MM.1S (cell line): ENCODE data around the gene MUC4.

Experiments
- DNase-seq: peaks from one replicate; pipeline ENCODE4 v3.0.0-alpha.2; 2015
- H2AFZ ChIP-seq: fragments of 300-600 bp; sonication (generic); 2 replicates; pipeline ENCODE4 v1.6.0; 2016; ENCODE audit warnings: antibody characterized with exemption, low read length
- H3F3A ChIP-seq: fragments of 300-600 bp; sonication (generic); 2 replicates; pipeline ENCODE4 v1.6.1; 2016; ENCODE audit warnings: mild to moderate bottlenecking, antibody characterized with exemption, low read length, moderate library complexity, mixed read lengths; ENCODE audit not compliant: insufficient read depth
- H3K27ac ChIP-seq: fragments of 300-600 bp; sonication (generic); 2 replicates; pipeline ENCODE4 v1.5.1; 2016; ENCODE audit warnings: mild to moderate bottlenecking, low read length
- H3K27me3 ChIP-seq: fragments of 300-600 bp; sonication (generic); replicated peaks from 2 replicates; pipeline ENCODE4 v1.6.0; 2016; ENCODE audit warnings: low read length; ENCODE audit not compliant: insufficient read depth
- H3K36me3 ChIP-seq: fragments of 300-600 bp; sonication (generic); replicated peaks from 2 replicates; pipeline ENCODE4 v1.6.1; 2016; ENCODE audit warnings: mild to moderate bottlenecking, low read length, mixed read lengths; ENCODE audit not compliant: insufficient read depth
- H3K4me1 ChIP-seq: fragments of 300-600 bp; sonication (generic); 2 replicates; pipeline ENCODE4 v1.6.1; 2016; ENCODE audit warnings: low read length, mixed read lengths
- H3K4me2 ChIP-seq: fragments of 300-600 bp; sonication (generic); 2 replicates; pipeline ENCODE4 v1.6.0; 2016; ENCODE audit warnings: low read depth, low read length
- H3K4me3 ChIP-seq: fragments of 300-600 bp; sonication (generic); 2 replicates; pipeline ENCODE4 v1.5.1; 2016; ENCODE audit warnings: low read length, mixed read lengths
- H3K79me2 ChIP-seq: fragments of 300-600 bp; sonication (generic); 2 replicates; pipeline ENCODE4 v1.6.1; 2016; ENCODE audit warnings: mixed run types, low read length, mixed read lengths
- H3K9ac ChIP-seq: fragments of 300-600 bp; sonication (generic); 2 replicates; pipeline ENCODE4 v1.6.1; 2016; ENCODE audit warnings: low read length, mixed read lengths
- H3K9me2 ChIP-seq: fragments of 300-600 bp; sonication (generic); replicated peaks from 2 replicates; pipeline ENCODE4 v1.6.1; 2016; ENCODE audit warnings: mild to moderate bottlenecking, low read length, mixed read lengths; ENCODE audit not compliant: insufficient read depth
- H3K9me3 ChIP-seq: fragments of 300-600 bp; sonication (generic); replicated peaks from 2 replicates; pipeline ENCODE4 v1.6.1; 2016; ENCODE audit warnings: mild to moderate bottlenecking, low read length, mixed read lengths; ENCODE audit not compliant: insufficient read depth
- H4K20me1 ChIP-seq: fragments of 300-600 bp; sonication (generic); 2 replicates; pipeline ENCODE4 v1.6.1; 2016; ENCODE audit warnings: mild to moderate bottlenecking, low read length, moderate library complexity, mixed read lengths; ENCODE audit not compliant: insufficient read depth
- CTCF ChIP-seq: fragments of 300-600 bp; sonication (generic); IDR thresholded peaks from 2 replicates; pipeline ENCODE4 v1.5.1; 2016; ENCODE audit warnings: antibody characterized with exemption, low read length, mixed read lengths
- EZH2 ChIP-seq: fragments of 300-600 bp; sonication (generic); optimal IDR thresholded peaks from 2 replicates; pipeline ENCODE3; 2017; ENCODE audit warnings: low read depth, mild to moderate bottlenecking, antibody characterized with exemption, low read length, mixed read lengths
- EZH2phosphoT487 ChIP-seq: fragments of 300-600 bp; sonication (generic); IDR thresholded peaks from 2 replicates; pipeline ENCODE4 v1.6.1; 2018; ENCODE audit warnings: antibody characterized with exemption, low read length

The MUC4 gene

GRCh38 chr3:195803289-195803908 lies 8.3 kb downstream of the MUC4 start:
- H3K9me3 ChIP-seq: no peaks in the 10 kb centered on the region
- DNase-seq: no peak
- no peak for TF ChIP-seq CTCF
- no peak for TF ChIP-seq EZH2
- H3K27me3 ChIP-seq: peaks cover 60% of the 10 kb centered on the region
- H3K9ac ChIP-seq: no peak overlapping the region
- no peaks in the 10 kb centered on the region for H3K9me2 ChIP-seq
- H3K36me3 ChIP-seq: no peaks in the 10 kb centered on the region
- no peak overlapping the region for H3K4me2 ChIP-seq
- H3K79me2 ChIP-seq: no peaks in the 10 kb centered on the region
- no peak overlapping the region for H2AFZ ChIP-seq
- H3K4me1 ChIP-seq: peaks cover 8% of the 10 kb centered on the region; the same call in 1 of the 2 replicates
- no peaks in the 10 kb centered on the region for H3F3A ChIP-seq
- no peak overlapping the region for H3K4me3 ChIP-seq
- H4K20me1 ChIP-seq: no peaks in the 10 kb centered on the region
- no peak overlapping the region for H3K27ac ChIP-seq

- Histone ChIP-seq H3K79me2 (no peaks in the 10 kb centered on the region), H3K27ac (no peak overlapping the region), H3K36me3 (no peaks in the 10 kb centered on the region), H3K27me3 (peaks cover 54% of the 10 kb centered on the region), H3K9ac (no peak overlapping the region), H3K4me3 (no peak overlapping the region), H3K4me1 (peaks cover 8% of the 10 kb centered on the region; the same call in 1 of the 2 replicates), H3K9me2 (no peaks in the 10 kb centered on the region), H3K4me2 (peak overlapping the region; percentile 14; the same call in 1 of the 2 replicates), H2AFZ (no peak overlapping the region), H4K20me1 (no peaks in the 10 kb centered on the region), H3K9me3 (no peaks in the 10 kb centered on the region), H3F3A (no peaks in the 10 kb centered on the region)
- no peak for TF ChIP-seq EZH2phosphoT487
- TF ChIP-seq CTCF: no peak
- TF ChIP-seq EZH2: no peak
- DNase-seq: no peak
Observed at GRCh38 chr3:195802795-195803194, 8.9 kb downstream of the MUC4 start.

- TF ChIP-seq EZH2 (no peak), CTCF (no peak), EZH2phosphoT487 (no peak)
- Histone ChIP-seq H3K9me2 (no peaks in the 10 kb centered on the region), H3K36me3 (no peaks in the 10 kb centered on the region), H2AFZ (no peak overlapping the region), H3K4me2 (peak overlapping the region; percentile 14; the same call in 1 of the 2 replicates), H3K9ac (no peak overlapping the region), H3K4me3 (no peak overlapping the region), H4K20me1 (no peaks in the 10 kb centered on the region), H3F3A (no peaks in the 10 kb centered on the region), H3K79me2 (no peaks in the 10 kb centered on the region), H3K27ac (no peak overlapping the region), H3K4me1 (peaks cover 8% of the 10 kb centered on the region; the same call in 1 of the 2 replicates), H3K9me3 (no peaks in the 10 kb centered on the region), H3K27me3 (peaks cover 49% of the 10 kb centered on the region)
- DNase-seq: no peak
Observed at GRCh38 chr3:195802261-195802701, 9.4 kb downstream of the MUC4 start.
